ENCODE data around the gene GALNT2. TPM values are rescaled to one million over a fixed set of nuclear protein-coding genes. Genes with fewer than 3 reads are reported as not detected.

GALNT2 gene
- total and polyA plus RNA-seq, 2 experiments from 2014 or later = 17.8 to 48.3 TPM

DNA sequence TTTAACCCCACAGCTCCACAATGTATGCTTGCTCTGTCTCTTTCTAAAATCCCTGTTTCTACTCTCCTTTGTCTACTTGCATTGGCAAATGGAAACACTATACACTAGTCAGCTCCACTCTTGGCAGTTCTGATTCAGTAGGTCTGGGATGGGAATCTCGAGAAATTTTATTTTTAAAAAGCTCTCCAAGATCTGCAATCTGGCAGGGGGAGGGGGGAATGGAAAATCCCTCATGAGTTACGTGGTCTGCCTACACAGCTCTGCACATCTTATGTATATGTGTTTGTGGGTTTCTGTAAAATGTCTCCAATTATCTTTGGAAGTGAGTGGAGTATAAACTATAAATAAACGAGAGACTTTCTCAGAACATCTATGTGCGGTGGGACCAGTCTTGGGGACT, 9.9 kb upstream of the GALNT2 start:
- Histone ChIP-seq H3K4me2 (no peak overlapping the region), H3F3A (replicated peaks; ENCODE audit: low read depth) (no peaks in the 10 kb centered on the region), H3K79me2 (replicated peaks; ENCODE audit: insufficient read depth) (no peaks in the 10 kb centered on the region), H3K9me2 (ENCODE audit: insufficient read depth) (peaks cover 4% of the 10 kb centered on the region; the same call in 1 of the 2 replicates), H3K27me3 (ENCODE audit: insufficient read depth) (no peaks in the 10 kb centered on the region), H3K4me1 (ENCODE audit: insufficient read depth) (no peaks in the 10 kb centered on the region), H3K36me3 (ENCODE audit: insufficient read depth) (no peaks in the 10 kb centered on the region), H3K27ac (ENCODE audit: low read depth) (no peak overlapping the region), H3K4me3 (no peak overlapping the region), H2AFZ (no peak overlapping the region; the same call in 1 of the 2 replicates), H4K20me1 (replicated peaks; ENCODE audit: insufficient read depth) (no peaks in the 10 kb centered on the region)
- H3K9me3 Mint-ChIP-seq = peaks cover 6% of the 10 kb centered on the region; the same call in 2 of the 3 replicates
- H3K4me3 Mint-ChIP-seq = no peak overlapping the region
- H3K27ac Mint-ChIP-seq = no peak overlapping the region
- DNase-seq (ENCODE audit: low spot score) (no peak), ATAC-seq (no peak)
- H3K4me1 Mint-ChIP-seq = peaks cover 5% of the 10 kb centered on the region
- no peaks in the 10 kb centered on the region for H3K27me3 Mint-ChIP-seq (ENCODE audit: insufficient read depth, low read depth, poor library complexity)
- H3K36me3 Mint-ChIP-seq (ENCODE audit: low read depth) = no peaks in the 10 kb centered on the region; the same call in 2 of the 3 replicates
- no peak for TF ChIP-seq ZNF114 (CRISPR knock-in tag; IDR thresholded peaks at IDR 0.05)
- no peak for TF ChIP-seq ZNF331 (CRISPR knock-in tag; IDR thresholded peaks at IDR 0.05; ENCODE audit: low read depth)
- no peak for TF ChIP-seq EZH2phosphoT487 (IDR thresholded peaks at IDR 0.05; ENCODE audit: unreplicated experiment)
- no peak for TF ChIP-seq JUNB (IDR thresholded peaks at IDR 0.05; ENCODE audit: unreplicated experiment)
- TF ChIP-seq, protein P1, sequence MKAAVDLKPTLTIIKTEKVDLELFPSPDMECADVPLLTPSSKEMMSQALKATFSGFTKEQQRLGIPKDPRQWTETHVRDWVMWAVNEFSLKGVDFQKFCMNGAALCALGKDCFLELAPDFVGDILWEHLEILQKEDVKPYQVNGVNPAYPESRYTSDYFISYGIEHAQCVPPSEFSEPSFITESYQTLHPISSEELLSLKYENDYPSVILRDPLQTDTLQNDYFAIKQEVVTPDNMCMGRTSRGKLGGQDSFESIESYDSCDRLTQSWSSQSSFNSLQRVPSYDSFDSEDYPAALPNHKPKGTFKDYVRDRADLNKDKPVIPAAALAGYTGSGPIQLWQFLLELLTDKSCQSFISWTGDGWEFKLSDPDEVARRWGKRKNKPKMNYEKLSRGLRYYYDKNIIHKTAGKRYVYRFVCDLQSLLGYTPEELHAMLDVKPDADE (IDR thresholded peaks at IDR 0.05) = no peak
- TF ChIP-seq, protein P2, sequence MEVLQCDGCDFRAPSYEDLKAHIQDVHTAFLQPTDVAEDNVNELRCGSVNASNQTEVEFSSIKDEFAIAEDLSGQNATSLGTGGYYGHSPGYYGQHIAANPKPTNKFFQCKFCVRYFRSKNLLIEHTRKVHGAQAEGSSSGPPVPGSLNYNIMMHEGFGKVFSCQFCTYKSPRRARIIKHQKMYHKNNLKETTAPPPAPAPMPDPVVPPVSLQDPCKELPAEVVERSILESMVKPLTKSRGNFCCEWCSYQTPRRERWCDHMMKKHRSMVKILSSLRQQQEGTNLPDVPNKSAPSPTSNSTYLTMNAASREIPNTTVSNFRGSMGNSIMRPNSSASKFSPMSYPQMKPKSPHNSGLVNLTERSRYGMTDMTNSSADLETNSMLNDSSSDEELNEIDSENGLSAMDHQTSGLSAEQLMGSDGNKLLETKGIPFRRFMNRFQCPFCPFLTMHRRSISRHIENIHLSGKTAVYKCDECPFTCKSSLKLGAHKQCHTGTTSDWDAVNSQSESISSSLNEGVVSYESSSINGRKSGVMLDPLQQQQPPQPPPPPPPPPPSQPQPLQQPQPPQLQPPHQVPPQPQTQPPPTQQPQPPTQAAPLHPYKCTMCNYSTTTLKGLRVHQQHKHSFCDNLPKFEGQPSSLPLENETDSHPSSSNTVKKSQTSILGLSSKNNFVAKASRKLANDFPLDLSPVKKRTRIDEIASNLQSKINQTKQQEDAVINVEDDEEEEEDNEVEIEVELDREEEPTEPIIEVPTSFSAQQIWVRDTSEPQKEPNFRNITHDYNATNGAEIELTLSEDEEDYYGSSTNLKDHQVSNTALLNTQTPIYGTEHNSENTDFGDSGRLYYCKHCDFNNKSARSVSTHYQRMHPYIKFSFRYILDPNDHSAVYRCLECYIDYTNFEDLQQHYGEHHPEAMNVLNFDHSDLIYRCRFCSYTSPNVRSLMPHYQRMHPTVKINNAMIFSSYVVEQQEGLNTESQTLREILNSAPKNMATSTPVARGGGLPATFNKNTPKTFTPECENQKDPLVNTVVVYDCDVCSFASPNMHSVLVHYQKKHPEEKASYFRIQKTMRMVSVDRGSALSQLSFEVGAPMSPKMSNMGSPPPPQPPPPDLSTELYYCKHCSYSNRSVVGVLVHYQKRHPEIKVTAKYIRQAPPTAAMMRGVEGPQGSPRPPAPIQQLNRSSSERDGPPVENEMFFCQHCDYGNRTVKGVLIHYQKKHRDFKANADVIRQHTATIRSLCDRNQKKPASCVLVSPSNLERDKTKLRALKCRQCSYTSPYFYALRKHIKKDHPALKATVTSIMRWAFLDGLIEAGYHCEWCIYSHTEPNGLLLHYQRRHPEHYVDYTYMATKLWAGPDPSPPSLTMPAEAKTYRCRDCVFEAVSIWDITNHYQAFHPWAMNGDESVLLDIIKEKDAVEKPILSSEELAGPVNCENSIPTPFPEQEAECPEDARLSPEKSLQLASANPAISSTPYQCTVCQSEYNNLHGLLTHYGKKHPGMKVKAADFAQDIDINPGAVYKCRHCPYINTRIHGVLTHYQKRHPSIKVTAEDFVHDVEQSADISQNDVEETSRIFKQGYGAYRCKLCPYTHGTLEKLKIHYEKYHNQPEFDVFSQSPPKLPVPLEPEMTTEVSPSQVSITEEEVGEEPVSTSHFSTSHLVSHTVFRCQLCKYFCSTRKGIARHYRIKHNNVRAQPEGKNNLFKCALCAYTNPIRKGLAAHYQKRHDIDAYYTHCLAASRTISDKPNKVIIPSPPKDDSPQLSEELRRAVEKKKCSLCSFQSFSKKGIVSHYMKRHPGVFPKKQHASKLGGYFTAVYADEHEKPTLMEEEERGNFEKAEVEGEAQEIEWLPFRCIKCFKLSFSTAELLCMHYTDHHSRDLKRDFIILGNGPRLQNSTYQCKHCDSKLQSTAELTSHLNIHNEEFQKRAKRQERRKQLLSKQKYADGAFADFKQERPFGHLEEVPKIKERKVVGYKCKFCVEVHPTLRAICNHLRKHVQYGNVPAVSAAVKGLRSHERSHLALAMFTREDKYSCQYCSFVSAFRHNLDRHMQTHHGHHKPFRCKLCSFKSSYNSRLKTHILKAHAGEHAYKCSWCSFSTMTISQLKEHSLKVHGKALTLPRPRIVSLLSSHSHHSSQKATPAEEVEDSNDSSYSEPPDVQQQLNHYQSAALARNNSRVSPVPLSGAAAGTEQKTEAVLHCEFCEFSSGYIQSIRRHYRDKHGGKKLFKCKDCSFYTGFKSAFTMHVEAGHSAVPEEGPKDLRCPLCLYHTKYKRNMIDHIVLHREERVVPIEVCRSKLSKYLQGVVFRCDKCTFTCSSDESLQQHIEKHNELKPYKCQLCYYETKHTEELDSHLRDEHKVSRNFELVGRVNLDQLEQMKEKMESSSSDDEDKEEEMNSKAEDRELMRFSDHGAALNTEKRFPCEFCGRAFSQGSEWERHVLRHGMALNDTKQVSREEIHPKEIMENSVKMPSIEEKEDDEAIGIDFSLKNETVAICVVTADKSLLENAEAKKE (CRISPR knock-in tag; IDR thresholded peaks at IDR 0.05) = no peak
- no peak for TF ChIP-seq NANOG (IDR thresholded peaks at IDR 0.05; ENCODE audit: borderline replicate concordance)
- no peak for TF ChIP-seq REST (IDR thresholded peaks at IDR 0.05; ENCODE audit: unreplicated experiment)
- TF ChIP-seq POLR2AphosphoS5 (IDR thresholded peaks at IDR 0.05; ENCODE audit: low read depth) = no peak
- no peak for TF ChIP-seq CREB1 (CRISPR knock-in tag; IDR thresholded peaks at IDR 0.05; ENCODE audit: low read depth)
- TF ChIP-seq EZH2 (IDR thresholded peaks at IDR 0.05; ENCODE audit: low read depth, unreplicated experiment) = no peak

Measured in GM23338 (cell line).